GM19395 (cell line): Measurements from ENCODE around the gene ICAM2.
"Not testable (repeated sequence)": the region's sequence is repeated elsewhere in the genome, so short reads cannot be mapped to it uniquely, and the experiment has no call there.

Experiments
- ATAC-seq: cut with Tn5 transposase; IDR thresholded peaks from one replicate; pipeline ENCODE4 v1.9.1; 2021; ENCODE audit warnings: mild to moderate bottlenecking, moderate library complexity; ENCODE audit not compliant: unreplicated experiment

ICAM2 gene

GRCh38 chr17:63998050-63998720 lies 22.2 kb downstream of the ICAM2 start, which contains the start of gene PRR29:
Gene PRR29, plus strand, starts transcription at chr17:63998351. Its CDS starts 14 bp downstream, at chr17:63998365.
- ATAC-seq: peak; percentile 60

GRCh38 chr17:63997341-63998048 lies 22.9 kb downstream of the ICAM2 start:
- ATAC-seq: no peak

DNA sequence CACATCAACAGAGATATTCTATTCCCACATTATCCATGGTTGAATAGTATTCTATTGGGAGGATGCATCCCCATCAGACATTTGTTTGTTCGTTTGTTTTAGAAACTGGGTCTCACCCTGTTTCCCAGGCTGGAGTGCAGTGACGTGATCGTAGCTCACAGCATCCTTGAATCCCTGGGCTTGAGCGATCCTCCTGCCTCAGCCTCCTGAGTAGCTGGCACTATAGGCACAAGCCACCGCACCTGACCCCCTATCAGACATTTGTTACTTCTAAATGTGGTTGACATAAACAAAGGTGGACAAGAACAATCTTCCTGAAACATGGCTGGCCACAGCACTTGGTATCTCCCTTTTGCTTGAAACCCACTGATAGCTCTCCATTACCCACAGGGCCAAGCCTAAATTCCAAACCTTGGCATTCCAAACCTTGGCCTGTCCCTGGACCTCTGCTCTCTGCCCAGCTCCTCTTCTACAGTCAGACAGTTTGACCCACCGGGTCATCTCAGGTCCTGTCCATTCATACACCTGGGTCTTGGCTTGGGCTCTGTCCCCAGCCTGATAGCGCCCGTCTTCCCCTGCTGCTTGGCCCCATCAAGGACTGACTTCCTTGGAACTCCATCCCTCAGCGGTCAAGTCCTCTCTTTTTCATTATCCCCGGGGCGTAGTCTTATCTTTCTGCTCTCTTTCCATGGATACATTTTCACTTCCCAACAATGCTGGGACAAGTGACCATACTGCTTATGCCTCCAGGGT lies 23.8 kb downstream of the ICAM2 start:
- no peak for ATAC-seq

DNA sequence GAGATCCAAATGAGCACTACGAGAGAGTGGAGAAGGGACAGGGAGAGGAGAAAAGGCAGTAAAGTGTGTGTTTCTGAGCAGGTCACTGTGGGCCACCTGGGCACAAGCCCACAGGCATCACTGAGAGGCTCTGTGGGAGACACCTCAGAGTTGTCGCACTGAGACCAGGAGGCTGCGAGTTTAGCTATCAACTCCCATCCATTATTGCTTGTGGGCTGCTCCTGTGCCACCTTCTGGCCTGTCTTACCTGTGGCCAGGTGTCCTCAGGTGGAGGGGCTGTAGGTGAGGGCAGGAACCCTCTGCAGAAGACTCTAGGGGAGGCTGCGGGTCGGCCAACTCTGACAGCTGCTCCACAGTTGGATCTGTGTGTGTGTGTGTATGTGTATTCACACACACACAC lies 24.8 kb downstream of the ICAM2 start:
- ATAC-seq: no peak

- ATAC-seq: no peak
These were observed 27.0 kb downstream of the ICAM2 start for GRCh38 chr17:63993368-63993985.

GRCh38 chr17:63991611-63992010 lies 28.8 kb downstream of the ICAM2 start:
- no peak for ATAC-seq

- no peak for ATAC-seq
These were observed 30.6 kb downstream of the ICAM2 start for GRCh38 chr17:63989622-63990345.

DNA sequence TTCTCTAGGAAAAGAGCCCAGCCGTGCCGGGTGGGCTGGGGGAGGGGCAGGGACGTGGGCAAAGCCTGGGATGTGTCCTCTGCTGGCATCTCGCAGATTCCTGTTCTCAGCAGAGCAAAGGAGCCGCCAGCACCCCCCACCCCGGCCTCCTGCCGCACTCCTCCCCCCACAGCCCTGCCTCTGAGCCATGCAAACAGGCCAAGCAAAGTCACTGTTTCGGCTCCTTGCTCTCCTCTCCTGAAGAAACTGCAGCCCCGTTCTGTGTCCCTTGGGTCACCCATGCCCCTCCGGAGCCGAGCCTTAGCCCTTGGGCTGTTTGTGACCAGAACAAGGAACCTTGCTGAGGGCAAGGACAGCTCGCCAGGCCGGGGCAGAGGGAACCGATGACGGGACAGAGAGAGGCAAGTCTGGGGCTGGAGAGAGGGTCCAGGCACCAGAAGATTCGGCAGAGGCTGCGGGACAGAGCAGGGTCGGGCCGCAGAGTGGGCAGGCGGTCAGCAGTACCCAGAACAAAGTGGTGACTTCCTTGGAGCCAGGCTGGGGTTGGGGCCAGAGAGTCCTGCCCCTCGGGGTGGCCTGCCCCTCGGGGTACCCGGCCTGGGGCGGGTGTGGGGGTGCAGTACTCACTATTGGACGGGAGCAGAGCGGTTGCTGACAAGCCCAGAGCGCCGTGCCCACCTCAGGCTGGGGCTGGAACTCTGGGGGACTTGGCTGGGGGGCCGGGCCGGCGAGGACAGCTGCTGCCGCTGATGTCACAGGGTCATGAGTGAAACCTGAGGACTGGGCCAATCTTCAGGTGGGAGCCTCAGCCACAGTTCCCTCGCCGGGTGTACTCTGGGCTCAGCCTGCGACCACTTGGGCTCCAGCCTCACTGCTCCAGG lies 31.5 kb downstream of the ICAM2 start:
- ATAC-seq: no peak

- ATAC-seq: no peak
These were observed 32.3 kb downstream of the ICAM2 start for GRCh38 chr17:63988127-63988478.

- no peak for ATAC-seq
These were observed 33.0 kb downstream of the ICAM2 start for GRCh38 chr17:63987221-63988126.

DNA sequence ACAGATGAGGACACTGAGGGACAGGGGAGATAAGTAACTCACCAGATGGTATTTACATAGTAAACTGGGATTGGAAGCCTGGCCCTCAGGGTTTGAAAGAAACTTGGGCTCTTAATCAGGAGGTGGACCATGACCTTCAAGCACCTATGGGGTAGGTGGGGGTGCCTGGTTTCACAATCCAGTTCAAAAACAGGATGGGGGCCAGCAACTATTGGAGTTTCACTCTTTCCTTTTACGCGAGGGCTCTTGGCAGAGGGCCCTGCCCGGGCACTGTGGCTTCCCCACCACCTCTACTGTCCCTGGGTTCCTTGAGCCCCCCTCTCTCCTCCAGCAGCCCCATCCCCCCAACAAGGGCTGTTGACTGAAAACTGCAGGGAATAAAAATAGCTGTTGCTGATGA lies 33.6 kb downstream of the ICAM2 start:
- no peak for ATAC-seq

- no peak for ATAC-seq
These were observed 34.9 kb downstream of the ICAM2 start for GRCh38 chr17:63985387-63986140.

GRCh38 chr17:63984651-63985386 lies 35.6 kb downstream of the ICAM2 start:
- ATAC-seq: no peak

- no peak for ATAC-seq
These were observed 36.2 kb downstream of the ICAM2 start for GRCh38 chr17:63984236-63984635.

DNA sequence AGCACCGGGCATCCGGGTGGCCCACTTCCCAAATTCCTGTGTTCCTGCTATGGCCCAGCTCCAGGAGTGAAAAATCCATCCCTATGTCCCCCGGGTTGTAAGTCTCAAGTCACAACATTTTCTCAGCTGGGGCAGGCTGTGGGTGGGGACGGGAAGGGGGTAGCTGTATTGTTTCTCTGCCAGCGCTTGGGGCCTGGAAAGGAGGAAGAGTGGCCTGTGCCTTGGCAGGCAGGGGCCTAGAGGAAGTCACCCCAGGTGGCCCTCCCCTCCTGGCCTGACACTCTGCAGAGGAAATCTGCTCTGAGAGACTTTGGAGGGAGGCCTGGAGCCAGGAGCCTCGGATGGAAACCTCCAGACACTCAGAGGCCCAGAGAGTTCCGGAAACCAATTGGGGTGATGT lies 37.1 kb downstream of the ICAM2 start:
- no peak for ATAC-seq

GRCh38 chr17:63982641-63983040 lies 37.8 kb downstream of the ICAM2 start:
- not testable (repeated sequence) for ATAC-seq
